Lower leg skin (tissue), 3 donors: ENCODE measurements around the gene TFG.

ENCODE experiments used
- POLR2A ChIP-seq, 2 donors: fragments of 450-650 bp; IDR thresholded peaks; one replicate each; pipeline ENCODE4 v1.6.1; 2016 to 2017; ENCODE audit warnings: antibody characterized with exemption in 2 of 2, mild to moderate bottlenecking in 1 of 2, moderate library complexity in 1 of 2
- TF ChIP-seq, protein P1 (sequence below), 3 donors: fragments of 450-650 bp; IDR thresholded peaks; one replicate each; pipeline ENCODE4 v1.5.1; 2016; ENCODE audit warnings: antibody characterized with exemption in 3 of 3, mild to moderate bottlenecking in 3 of 3, moderate library complexity in 2 of 3

- TF ChIP-seq, protein P1, sequence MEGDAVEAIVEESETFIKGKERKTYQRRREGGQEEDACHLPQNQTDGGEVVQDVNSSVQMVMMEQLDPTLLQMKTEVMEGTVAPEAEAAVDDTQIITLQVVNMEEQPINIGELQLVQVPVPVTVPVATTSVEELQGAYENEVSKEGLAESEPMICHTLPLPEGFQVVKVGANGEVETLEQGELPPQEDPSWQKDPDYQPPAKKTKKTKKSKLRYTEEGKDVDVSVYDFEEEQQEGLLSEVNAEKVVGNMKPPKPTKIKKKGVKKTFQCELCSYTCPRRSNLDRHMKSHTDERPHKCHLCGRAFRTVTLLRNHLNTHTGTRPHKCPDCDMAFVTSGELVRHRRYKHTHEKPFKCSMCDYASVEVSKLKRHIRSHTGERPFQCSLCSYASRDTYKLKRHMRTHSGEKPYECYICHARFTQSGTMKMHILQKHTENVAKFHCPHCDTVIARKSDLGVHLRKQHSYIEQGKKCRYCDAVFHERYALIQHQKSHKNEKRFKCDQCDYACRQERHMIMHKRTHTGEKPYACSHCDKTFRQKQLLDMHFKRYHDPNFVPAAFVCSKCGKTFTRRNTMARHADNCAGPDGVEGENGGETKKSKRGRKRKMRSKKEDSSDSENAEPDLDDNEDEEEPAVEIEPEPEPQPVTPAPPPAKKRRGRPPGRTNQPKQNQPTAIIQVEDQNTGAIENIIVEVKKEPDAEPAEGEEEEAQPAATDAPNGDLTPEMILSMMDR (IDR thresholded peaks at IDR 0.05), result no peak
- no peak for TF ChIP-seq POLR2A (IDR thresholded peaks at IDR 0.05)
These were observed 7.0 kb upstream of the TFG start for GRCh38 chr3:100702082-100702979.
